Measurements from ENCODE around the gene GARIN3.
A peak's percentile ranks its signal among the peaks of the same experiment; 100 is the strongest.
"Not testable (repeated sequence)": the region's sequence is repeated elsewhere in the genome, so short reads cannot be mapped to it uniquely, and the experiment has no call there.

The GARIN3 gene

GRCh38 chr5:157185122-157185521 is 19.1 kb upstream of the GARIN3 start:
- DNase-seq (ENCODE audit: low read depth in 3 of 3, low spot score in 1 of 3) = not testable (repeated sequence)

DNA sequence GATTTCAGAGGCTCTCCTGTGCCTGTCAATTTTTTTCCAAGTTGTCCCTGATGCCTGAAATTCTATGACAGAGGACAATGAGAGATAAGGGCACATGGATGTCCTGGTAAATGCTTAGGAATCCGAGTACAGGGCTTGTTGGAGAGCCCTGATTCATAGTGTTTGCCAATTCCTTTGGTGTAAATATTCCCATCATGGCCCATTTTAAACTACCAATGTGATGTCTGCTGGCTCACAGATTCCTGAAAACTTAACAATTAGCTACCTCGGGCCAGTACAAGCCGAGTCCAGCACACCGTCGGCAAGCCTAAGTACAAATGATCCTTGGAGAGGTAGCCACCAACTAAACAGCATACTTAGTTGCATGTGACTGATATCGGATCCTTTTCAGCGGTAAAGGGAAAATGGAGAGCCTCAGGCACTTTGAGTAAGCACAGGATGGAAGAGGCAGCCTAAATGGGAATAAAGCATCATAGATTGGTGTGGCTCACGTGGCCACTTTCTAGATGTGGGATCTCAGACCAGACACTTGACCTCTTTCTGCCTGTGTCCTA is 18.1 kb upstream of the GARIN3 start:
- DNase-seq (ENCODE audit: low read depth in 3 of 3, low spot score in 1 of 3) = no peak

- DNase-seq (ENCODE audit: low read depth in 3 of 3, low spot score in 1 of 3) = no peak
Measured at GRCh38 chr5:157182143-157182757, 16.2 kb upstream of the GARIN3 start.

- DNase-seq (ENCODE audit: low read depth in 3 of 3, low spot score in 1 of 3) = no peak
Measured at GRCh38 chr5:157180374-157181264, 14.6 kb upstream of the GARIN3 start, which contains the start of gene ITK. Gene ITK, plus strand, starts transcription at chr5:157180840. Its CDS starts 138 bp downstream, at chr5:157180978.

GRCh38 chr5:157178966-157179365 is 12.9 kb upstream of the GARIN3 start:
- no peak for DNase-seq (ENCODE audit: low read depth in 3 of 3, low spot score in 1 of 3)

GRCh38 chr5:157177953-157178352 is 11.9 kb upstream of the GARIN3 start:
- DNase-seq (ENCODE audit: low read depth in 3 of 3, low spot score in 1 of 3) = no peak

DNA sequence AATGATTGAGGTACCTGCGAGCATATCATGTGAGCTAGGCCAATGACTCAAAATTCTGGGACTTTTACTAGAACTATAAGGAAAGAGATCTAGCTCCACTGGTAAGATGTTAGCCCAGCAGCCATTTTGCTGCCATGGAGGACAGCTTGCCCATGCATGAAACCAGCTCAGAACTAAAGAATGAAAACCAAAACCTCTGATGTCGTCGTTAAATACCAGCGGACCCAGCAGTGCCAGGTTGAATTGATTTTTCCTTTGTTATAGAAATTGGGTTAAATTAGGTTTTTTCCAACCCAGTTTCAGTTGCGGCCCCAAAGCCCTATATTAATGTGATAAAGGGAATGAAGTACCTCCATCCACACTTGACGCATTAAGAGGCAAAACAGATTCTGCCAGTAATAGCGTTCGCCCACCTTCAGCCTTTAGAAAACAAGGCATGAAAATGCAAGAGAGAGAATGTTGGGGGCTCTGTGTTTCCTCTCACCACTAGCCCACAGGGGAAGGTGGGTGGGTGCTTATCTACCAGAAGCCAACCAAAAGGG is 9.1 kb upstream of the GARIN3 start:
- no peak for DNase-seq (ENCODE audit: low read depth in 3 of 3, low spot score in 1 of 3)

- DNase-seq (ENCODE audit: low read depth in 3 of 3, low spot score in 1 of 3) = peak; percentile 62 to 65 (median 63)
Measured at GRCh38 chr5:157172403-157172802, 6.3 kb upstream of the GARIN3 start.

DNA sequence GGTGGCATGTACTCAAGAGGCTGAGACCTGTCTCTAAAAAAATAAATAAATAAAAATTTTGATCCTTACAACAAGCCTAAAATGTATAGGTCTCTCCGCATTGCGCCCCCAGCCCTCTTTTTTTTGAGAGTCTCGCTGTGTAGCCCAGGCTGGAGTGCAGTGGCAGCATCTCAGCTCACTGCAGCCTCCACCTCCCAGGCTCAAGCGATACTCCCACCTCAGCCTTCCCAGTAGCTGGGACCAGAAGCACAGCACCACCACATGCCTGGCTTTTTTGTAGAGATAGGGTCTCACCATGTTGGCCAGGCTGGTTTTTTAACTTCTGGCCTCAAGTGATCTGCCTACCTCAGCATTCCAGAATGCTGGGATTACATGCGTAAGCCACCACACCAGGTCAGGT is 2.2 kb upstream of the GARIN3 start:
- no peak for DNase-seq (ENCODE audit: low read depth in 3 of 3, low spot score in 1 of 3)

DNA sequence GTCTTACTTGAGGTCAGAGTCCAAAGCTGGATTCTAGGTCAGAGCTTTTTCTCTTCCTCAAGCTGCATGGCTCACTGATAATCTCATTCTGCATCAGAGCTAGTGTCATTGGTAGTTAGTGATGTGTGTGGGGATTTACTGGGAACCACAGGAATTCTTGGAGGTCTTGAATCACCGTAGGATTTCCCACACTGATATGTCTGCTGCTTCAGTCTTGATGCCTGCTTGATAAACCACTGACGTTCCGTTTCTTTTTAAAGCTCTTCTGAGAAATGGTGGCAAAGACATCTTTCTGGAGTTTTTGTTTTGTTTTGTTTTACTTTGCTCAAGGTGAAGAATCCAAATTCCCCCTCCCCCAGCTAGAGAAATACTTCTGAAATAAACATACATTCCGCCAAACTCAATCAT is 1.2 kb upstream of the GARIN3 start:
- no peak for DNase-seq (ENCODE audit: low read depth in 3 of 3, low spot score in 1 of 3)

- no peak for DNase-seq (ENCODE audit: low read depth in 3 of 3, low spot score in 1 of 3)
Measured at GRCh38 chr5:157165668-157166067, 396 bp downstream of the GARIN3 start.

- DNase-seq (ENCODE audit: low read depth in 3 of 3, low spot score in 1 of 3) = no peak
Measured at GRCh38 chr5:157165261-157165660, 803 bp downstream of the GARIN3 start.

- DNase-seq (ENCODE audit: low read depth in 3 of 3, low spot score in 1 of 3) = no peak
Measured at GRCh38 chr5:157164521-157164920, 1.5 kb downstream of the GARIN3 start.

DNA sequence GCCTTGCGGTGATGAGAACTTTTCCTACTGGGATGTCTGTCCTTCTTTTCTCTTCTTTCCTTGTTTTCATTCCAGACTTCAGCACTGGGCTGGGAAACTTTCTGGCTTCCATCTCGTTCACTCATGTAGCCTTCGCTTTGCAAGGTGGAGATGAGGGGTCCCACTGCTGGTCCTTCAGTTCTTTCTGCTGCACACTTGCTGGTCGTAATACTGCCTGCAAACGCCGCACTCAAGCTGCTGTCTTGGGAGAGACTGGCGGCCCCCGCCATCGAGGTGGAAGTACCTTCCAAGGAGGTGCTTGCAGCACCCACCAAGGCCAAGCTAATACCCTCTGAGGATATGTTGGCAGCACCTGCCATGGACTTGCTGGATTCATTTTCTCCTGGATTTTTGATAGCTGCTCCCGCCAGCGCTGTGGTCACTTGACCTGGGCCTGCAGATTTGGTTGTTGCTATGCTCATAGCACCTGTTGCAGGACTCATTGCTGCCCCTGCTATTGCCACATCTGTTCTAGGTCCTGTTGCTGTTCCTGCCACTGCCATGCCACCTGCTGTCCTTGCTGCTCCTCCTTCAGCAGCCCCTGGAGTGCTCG is 3.0 kb downstream of the GARIN3 start:
- DNase-seq (ENCODE audit: low read depth in 3 of 3, low spot score in 1 of 3) = no peak

GRCh38 chr5:157161996-157162395 is 4.1 kb downstream of the GARIN3 start:
- no peak for DNase-seq (ENCODE audit: low read depth in 3 of 3, low spot score in 1 of 3)

DNA sequence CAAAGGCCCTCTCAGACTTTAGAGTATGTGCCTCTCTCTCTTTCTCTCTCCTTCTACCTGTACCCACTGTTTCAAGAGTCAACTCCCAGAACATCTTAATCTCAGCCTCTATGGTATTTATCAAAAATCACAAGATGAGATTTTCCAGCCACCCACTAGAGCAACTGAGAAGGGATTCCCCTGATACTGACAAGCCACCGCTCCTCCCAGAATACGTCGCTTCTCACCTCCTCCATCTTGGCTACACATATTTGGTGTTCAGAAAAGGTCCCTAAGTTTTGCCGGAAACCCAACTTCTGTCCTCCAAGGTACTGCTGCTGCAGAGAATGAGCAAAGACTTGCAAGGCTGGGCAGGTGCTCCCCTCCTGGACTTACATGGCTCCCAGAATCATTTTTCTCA is 6.1 kb downstream of the GARIN3 start:
- no peak for DNase-seq (ENCODE audit: low read depth in 3 of 3, low spot score in 1 of 3)

- DNase-seq (ENCODE audit: low read depth in 3 of 3, low spot score in 1 of 3) = no peak
Measured at GRCh38 chr5:157159209-157159751, 6.8 kb downstream of the GARIN3 start.

DNA sequence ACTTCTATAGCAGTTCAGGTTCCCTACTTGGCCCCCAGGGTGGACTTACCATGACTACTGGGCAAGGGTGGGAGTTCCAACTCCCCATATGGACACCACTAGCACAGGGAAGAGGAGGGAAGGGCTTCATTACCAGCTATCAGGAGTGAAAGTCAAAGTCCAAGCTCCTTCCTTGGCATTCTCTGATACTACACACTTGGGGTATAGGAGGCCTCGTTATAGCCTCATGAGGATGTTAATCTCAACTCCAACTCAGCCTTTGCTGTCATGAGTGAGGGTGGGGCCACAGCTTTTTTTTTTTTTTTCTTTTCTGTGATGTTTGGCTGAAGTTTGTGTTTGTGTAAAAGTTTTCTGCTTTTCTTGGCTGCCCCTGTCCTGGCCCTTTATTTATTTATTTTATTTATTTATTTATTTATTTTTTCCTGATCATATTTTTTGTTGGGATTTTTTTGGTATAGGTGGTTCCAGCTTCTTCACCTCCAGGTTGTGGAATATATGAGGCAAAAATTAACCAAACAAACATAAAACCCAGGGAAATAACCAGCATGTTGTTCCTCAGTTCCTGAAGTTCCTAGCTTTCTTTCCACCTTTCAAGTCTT is 8.7 kb downstream of the GARIN3 start:
- no peak for DNase-seq (ENCODE audit: low read depth in 3 of 3, low spot score in 1 of 3)

GRCh38 chr5:157155297-157155696 is 10.8 kb downstream of the GARIN3 start:
- DNase-seq (ENCODE audit: low read depth in 3 of 3, low spot score in 1 of 3) = no peak

- no peak for DNase-seq (ENCODE audit: low read depth in 3 of 3, low spot score in 1 of 3)
Measured at GRCh38 chr5:157150995-157151394, 15.1 kb downstream of the GARIN3 start.

Data from stimulated activated CD4-positive, alpha-beta T cell treated with anti-CD3 and anti-CD28 coated beads, TNF-alpha, amount 100 ng/mL, for 1 hour (primary cell).